GM18870 (cell line): ENCODE data around the gene TMCO1.
"Not testable (repeated sequence)": the region's sequence is repeated elsewhere in the genome, so short reads cannot be mapped to it uniquely, and the experiment has no call there.

ENCODE experiments used
- ATAC-seq: cut with Tn5 transposase; IDR thresholded peaks from one replicate; pipeline ENCODE4 v1.9.1; 2021; ENCODE audit warnings: moderate library complexity; ENCODE audit not compliant: unreplicated experiment

TMCO1 gene

GRCh38 chr1:165688046-165688445, 80.6 kb downstream of the TMCO1 start:
- no peak for ATAC-seq

DNA sequence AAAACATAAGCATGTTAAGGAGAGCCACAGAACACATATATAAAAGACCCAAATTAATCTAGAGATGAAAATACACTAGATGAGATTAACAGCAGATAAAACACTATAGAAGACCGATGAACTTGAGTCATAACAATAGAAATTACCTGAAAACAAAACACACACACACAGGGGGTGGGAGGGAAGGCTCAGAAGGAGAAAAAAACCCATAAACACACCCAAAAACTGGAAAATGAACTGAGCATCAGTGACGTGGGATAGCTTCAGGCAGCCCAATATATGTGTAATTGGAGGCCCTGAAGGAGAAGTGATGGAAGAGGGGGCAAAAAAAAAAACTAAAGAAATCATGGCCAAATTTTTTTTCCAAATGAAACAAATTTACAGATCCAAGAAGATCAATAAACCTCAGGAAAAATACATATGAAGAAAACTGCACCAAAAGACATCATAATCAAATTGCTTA, 81.7 kb downstream of the TMCO1 start:
- ATAC-seq = peak; percentile 44

DNA sequence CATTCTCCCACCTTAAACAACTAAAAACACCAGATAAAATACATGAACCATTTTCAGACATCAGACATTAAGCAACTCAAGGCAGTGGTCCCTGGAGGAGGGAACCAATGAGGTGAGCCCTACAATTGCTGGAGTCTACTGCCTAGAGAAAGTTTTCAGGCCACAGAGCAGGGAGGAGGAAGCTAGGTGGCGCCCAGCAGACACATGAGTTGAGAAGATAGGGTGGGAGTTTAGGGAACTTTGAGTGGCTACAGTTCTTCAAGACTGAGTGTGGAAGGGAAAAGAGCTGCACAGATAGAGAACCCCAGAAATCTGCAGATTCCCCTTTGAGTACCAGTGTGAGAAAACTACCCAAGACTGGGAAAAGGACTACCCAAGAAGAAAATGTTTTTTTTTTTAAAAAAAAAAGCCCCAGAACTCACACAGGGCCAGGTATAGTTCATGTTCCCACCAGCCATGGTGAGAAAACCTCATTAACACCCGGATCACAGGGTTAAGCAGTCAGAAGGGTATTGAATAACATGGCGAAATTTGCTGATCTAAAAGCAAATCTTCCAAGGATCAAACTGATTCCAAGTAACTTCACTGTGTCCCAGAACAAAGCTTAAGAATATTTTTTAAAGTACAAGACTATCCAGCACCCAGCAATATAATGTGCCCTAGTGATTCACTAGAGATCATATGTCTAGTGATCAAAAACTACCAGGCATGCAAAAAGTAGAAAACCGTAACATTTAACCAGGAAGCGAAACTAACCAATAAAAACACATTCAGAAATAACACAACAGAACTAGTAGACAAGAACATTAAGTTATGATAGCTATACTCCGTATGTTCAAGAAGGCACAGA, 82.3 kb downstream of the TMCO1 start:
- peak; percentile 54 for ATAC-seq

DNA sequence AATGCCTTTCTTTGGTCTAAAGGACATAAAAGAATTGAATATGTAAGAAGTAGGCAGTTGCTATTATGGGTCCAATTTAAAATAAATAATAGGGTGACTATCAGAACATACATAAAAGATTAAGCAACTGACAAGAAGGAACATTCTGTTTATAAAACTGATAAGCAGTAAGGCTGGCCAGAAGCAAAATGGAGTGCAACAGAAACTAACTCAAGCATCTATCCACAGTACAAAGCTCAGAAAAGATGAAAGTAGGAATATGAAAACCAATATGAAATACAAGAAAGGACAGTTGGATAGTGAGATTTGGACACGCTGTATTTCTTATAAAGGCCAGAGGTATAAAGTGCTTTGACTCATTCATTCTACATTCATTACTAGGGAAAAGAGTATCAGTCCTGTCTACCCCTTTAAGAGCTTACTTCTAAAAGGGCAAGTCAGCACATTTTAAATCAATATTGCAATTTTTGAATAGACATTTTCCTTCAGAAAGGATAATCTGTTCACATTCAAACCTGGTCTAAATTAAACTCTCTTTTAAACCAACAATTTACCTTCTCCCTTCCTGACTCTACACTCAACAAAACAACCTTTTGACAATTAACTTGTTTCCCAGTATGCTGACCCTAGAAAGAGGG, 84.7 kb downstream of the TMCO1 start:
- ATAC-seq = no peak

- not testable (repeated sequence) for ATAC-seq
Observed at GRCh38 chr1:165680773-165681172, 87.9 kb downstream of the TMCO1 start.

DNA sequence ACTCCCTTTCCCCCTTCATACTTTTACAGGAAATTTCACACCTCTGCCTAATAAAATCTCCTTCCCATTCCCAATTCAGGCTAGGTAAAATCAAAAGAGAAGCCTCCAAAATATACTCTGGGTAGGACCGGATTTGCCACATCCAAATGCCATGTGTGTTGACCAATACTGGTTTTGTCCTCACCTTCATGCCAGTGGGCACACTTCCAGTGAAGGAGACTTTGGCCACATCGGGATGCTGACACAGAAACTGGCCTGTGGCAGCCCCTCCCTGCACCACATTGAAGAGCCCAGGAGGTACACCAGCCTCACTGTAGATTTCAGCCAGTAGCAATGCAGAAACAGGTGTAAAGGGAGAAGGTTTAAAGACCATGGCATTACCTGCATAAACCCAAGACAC, 88.4 kb downstream of the TMCO1 start:
- no peak for ATAC-seq

DNA sequence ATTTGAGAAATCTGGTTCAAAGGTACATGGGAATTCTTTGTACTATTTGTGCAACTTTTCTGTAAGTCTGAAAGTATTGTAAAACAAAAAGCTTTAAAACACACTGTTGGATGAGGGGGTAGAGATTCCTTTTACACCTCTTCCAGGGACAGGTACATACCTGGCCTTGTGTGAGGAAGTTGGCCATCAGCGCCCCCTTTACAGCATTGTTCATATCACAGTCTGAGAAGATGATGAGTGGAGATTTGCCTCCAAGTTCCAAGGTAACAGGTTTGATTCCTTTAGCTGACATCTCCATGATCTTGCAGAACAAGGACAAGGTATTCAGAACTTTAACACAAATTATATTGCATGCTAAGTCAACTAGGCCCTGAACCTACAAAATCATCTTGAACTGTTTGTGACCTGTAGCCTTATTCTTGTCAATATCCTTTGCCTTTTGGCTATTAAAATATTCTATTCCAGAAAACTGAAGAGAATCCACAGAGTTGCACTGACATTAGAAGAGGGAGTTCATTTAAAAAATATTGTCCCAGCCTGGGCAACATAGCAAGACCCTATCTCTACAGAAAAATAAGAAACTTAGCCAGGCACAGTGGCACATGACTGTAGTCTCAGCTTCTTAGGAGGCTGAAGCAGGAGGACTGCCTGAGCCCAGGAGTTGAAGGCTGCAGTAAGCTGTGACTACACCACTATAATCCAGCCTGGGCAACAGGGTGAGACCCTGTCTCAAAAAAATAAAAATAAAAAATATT, 89.2 kb downstream of the TMCO1 start:
- ATAC-seq = no peak

- no peak for ATAC-seq
Observed at GRCh38 chr1:165678509-165678908, 90.2 kb downstream of the TMCO1 start.
